SK-N-MC (cell line): Measurements from ENCODE around the gene TPPP.
"Not testable (repeated sequence)": the region's sequence is repeated elsewhere in the genome, so short reads cannot be mapped to it uniquely, and the experiment has no call there.

Experiments
- EZH2 ChIP-seq: fragments of 200-600 bp; sonication (generic); IDR thresholded peaks from one replicate; pipeline ENCODE4 v1.6.1; 2017; ENCODE audit warnings: antibody characterized with exemption
- POLR2AphosphoS5 ChIP-seq: IDR thresholded peaks from 2 replicates; pipeline ENCODE4 v1.6.1; 2012; ENCODE audit warnings: mild to moderate bottlenecking, low read depth, low read length, borderline replicate concordance

GRCh38 chr5:715636-716035, 22.5 kb upstream of the TPPP start:
- not testable (repeated sequence) for TF ChIP-seq EZH2, POLR2AphosphoS5
